Activated T-helper 1 cell treated with Interleukin-2 at 50 U/mL for 16 hours (primary cell): ENCODE measurements around the gene KCNAB2.
A peak's percentile ranks its signal among the peaks of the same experiment; 100 is the strongest.

ENCODE experiments used
- DNase-seq: peaks from one replicate; pipeline ENCODE4 v3.0.0-alpha.2; 2020; ENCODE audit warnings: low read depth

KCNAB2 gene

DNA sequence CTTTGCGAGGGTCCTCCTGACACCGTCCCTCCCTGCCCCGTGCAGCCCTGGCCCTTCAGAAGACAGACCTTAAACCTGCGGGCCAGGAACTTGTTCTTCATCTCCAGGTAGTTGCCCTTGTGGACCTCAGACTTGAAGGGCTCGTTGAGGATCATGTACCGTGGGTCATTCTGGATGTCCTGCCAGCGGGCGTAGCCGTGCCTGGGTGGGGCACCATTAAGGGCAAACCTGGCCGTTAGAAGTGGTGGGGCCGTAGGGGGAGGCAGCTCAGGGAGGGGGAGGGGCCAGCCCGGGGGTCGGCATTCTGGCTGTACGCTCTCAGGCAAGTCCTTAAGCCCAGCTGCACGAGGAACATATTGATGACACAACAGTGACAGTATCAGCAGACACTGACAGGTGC, 64.6 kb downstream of the KCNAB2 start:
- no peak for DNase-seq

DNA sequence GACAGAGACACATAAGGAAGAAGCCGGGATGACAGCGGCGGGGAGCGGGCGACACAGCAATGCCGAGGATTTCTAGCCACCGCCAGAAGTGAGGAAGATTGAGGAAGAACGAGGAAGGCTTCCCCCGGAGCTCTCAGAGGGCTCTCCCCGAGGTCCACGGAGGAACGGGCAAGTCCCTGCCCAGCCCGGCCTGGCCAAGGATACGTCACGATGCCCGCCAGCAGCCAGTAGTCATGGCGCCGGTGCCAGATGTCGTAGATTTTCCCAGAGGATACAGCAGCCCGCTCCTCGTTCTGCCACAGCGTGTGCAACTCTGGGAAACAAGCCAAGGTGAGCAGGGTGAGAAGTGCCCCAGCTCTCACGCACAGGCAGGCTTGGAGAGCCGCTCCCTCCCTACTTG, 65.9 kb downstream of the KCNAB2 start:
- DNase-seq = no peak

DNA sequence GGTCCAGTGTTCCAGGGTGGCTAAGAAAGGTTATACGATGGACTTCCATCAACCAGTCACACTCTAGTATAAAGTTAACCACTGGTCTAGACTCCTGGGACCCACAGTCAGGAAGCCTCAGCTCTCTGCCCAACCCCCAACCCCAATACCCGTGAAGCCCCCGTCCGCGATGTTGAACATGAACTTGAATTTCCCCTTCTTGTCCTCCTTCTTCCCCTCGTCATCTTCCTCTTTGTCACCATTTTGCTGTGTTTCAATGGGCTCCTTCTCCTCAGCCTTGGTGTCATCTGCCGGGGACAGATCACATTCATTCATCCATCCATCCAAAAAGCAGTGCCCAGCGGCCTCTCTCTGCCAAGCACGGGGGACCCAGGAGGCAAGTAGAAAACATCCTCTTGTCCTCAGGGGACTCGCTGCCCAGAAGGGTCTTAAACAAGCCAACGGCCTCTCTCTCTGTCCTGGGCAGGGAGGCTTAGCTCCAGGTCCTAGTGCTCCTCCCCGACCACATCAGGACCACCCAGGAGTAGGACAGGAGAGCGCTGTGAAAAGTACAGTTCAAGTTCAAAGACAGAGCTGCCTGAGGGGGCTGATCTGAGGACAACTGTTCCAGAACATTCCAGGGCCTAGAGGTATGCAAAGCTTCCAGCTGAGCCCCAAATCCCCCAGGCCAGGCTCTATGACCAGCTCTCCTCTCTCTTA, 66.5 kb downstream of the KCNAB2 start:
- DNase-seq = no peak

DNA sequence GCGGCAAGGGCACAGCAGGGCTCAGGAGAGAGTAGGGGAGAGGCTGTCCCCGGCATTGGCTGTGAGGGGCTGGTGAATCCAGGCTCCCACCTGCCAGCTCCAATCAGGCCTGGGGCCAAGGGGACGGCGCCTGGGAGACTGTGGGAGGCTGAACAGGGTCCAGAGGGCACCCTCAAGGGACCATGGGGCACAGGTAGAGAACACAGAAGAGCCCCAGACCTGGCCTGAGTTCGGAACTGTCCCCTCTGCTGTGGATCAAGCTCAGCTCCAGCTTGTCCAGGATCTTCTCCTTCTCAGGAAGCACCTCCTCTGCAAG, 67.0 kb downstream of the KCNAB2 start:
- DNase-seq = no peak

DNA sequence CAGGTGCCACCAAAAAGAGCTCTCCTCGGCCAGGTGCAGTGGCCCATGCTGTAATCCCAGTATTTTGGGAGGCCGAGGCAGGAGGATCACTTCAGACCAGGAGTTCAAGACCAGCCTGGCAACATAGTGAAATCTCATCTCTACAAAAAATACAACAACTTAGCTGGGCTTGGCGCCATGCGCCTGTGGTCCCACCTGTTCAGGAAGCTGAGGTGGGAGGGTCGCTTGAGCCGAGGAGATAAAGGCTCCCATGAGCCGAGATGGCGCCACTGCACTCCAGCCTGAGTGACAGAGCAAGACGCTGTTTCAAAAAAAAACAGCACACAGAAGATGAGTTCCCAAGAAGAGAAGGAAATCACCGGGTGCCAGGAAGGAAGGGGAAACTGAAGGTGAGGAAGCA, 67.4 kb downstream of the KCNAB2 start:
- no peak for DNase-seq

DNA sequence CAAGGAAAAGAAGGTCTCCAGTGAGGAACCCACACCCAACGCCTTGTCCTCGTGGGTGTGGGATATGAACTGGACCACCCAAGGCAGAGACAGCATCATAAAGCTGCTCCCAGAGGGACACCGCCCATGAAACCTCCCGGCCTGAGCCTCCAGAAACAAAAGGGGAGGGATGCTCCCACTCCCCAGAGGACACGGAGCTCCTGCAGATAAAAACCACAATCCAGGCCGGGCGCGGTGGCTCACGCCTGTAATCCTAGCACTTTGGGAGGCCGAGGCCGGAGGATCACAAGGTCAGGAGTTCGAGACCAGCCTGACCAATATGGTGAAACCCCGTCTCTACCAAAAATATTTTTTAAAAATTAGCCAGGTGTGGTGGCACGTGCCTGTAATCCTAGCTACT, 68.1 kb downstream of the KCNAB2 start:
- DNase-seq = no peak

DNA sequence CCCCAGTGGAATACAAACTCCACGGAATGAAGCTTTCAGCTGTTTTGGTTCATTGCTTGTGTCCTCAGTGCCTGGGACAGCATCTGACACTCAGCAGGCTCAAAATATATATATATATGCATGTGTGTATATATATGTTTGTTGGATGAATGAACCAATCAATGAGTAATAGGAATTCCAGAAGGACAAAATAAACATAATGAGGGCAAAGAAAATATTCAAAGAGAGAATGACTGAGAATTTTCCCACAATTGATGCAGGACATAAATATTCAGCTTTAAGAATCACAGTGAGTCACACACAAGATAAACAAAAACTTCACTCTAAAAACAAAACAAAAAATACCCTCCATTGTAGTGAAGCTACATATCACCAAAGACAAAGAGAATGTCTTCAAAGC, 70.4 kb downstream of the KCNAB2 start:
- no peak for DNase-seq

DNA sequence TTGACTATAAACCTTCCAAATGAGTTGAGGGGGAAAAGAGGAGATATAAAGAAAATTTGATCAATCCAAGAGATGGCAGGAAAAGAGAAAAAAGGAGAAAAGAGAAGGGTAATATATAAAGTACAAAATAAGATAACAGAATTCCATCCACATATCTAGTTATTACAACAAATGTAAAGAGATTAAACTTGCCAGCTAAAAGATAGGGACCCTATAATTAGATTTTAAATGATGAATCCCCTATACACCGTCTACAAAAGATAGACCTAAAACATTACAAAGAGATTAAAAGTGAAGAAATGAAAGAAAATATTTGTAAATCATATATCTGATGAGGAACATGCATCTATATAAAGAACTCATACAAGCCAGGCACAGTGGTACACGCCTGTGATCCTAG, 71.4 kb downstream of the KCNAB2 start:
- no peak for DNase-seq

DNA sequence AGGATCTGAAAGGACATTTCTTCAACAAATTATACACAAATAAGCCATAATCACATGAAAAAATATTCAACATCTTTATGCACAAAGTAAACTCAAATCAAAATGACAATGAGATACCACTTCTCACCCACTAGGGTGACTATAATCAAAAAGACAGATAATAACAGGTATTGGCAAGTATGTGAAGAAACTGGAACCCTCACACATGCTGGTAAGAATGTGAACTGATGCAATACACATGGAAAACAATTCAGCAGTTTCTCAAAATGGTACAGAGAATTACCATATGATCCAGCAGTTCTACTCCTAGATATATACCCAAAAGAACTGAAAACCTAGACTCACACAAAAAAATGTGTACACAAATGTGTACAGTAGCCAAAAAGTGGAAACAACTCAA, 71.9 kb downstream of the KCNAB2 start:
- DNase-seq = no peak

DNA sequence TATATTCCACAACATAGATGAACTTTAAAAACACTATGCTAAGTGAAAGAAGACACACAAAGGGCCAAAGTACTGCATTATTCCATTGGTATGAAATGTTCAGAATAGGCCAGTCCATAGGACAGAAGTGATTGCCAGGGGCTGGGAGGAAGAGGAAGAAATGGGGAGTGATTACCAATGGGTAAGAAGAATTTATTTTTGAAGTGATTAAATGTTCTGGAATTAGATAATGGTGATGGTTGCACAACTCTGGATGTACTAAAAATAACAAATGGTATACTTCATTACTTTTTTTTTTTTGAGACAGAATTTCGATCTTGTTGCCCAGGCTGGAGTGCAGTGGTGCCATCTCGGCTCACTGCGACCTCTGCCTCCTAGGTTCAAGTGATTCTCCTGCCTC, 72.7 kb downstream of the KCNAB2 start:
- DNase-seq = no peak

DNA sequence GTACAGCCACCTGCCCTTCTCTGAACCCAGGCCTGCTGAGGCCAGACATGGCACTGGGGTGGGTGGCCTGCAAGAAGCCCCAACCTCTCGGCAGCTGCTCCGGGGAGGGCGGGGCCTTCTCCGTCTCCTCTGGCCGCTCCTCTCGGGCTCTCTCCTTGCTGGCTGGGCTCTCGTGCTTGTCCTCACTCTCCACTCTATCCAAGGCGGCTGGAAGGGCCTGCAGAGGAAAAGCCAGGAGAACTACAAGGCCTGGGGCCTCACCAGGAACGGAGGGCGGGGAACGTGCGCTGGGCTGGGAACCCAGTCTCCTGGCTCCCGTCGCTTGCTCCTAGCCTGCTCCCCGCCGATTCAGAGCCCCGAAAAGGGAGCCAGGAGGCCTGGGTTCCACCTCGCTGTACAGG, 75.3 kb downstream of the KCNAB2 start:
- no peak for DNase-seq

DNA sequence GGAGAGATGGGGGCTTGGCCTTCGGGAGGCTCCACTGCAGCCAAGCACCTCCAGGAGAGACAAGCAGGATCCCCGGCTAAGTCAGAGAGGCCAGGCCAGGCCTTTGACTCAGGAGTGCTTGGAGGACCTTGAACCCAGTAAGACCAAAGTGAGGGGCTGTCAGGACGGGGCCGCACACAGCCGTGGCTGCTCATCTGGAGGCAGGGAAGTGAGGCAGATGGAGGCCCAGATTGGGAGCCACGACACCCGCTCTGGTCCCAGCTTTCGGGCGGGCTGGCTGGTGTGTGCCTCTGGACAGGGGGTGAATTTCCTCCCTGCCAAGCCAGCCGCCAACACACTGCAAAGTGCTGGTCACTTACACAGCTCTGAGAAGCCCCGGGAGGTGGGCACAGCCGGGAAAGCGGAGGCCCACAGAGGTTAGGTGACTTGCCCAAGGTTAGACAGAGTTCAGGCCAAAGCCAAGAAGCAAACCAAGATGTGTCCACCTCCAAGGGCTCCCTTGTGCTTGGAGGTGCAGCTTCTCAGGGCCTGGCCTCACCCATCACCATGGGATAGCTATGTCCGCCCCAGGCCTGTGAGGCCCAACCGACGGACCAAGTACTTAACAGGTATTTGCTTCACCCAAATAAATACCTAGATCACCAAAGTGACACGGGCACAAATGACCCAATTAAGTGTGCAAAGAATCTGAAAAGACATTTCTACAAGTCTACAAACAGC, 76.1 kb downstream of the KCNAB2 start:
- no peak for DNase-seq

DNA sequence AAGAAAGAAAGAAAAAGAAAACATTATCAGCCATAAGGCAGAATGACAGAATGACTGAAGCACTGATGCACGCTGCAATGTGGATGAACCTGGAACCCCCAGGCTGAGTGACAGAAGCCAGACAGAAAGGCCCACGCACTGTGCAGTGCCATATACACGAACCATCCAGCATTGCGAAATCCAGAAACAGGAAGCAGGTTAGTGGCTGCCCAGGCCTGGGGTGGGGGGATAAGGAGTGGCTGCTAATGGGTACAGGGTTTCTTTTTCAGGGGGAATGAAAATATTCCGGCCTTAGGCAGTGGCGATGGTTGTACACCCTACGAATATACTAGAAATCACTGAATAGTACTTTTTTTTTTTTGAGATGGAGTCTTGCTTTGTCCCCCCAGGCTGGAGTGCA, 77.4 kb downstream of the KCNAB2 start:
- no peak for DNase-seq

DNA sequence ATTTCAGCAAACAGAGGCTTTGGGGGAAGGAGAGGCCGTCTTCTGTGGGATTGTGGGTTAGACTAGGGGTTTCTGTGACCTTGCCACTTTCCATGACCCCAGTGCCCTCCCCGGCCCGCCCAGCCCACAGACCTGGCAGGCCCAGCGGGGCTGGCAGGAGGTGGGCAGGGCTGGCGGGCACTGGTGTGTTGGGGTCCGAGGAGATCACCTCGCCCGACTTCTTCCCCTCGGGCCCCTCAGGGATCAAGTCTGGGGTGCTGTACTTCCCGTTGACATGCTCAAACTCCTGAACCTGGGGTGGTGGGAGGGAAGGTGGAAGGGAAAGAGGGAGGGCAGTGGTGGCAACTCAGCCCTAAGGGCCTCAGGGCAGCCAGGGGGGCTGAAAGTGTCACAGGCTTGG, 78.1 kb downstream of the KCNAB2 start:
- DNase-seq = no peak

DNA sequence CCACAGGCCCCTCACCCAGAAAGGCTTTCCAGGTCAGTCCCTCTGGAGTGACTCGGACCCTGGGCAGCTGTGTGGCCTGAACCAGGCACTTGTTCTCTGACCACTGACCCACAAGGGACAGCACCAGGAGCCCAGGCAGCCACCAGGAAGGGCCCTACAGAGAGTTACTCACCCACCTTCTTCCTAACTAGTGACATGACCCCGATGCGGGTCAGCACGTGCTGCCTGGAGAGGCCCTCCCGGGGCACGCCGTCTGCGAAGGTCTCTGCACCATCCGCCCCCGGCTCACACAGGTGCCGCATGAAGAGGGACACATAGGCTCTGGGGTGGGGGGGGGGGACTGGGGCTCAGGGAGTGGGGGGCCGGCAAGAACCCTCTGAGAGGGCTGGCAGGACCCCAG, 78.7 kb downstream of the KCNAB2 start:
- DNase-seq = no peak

DNA sequence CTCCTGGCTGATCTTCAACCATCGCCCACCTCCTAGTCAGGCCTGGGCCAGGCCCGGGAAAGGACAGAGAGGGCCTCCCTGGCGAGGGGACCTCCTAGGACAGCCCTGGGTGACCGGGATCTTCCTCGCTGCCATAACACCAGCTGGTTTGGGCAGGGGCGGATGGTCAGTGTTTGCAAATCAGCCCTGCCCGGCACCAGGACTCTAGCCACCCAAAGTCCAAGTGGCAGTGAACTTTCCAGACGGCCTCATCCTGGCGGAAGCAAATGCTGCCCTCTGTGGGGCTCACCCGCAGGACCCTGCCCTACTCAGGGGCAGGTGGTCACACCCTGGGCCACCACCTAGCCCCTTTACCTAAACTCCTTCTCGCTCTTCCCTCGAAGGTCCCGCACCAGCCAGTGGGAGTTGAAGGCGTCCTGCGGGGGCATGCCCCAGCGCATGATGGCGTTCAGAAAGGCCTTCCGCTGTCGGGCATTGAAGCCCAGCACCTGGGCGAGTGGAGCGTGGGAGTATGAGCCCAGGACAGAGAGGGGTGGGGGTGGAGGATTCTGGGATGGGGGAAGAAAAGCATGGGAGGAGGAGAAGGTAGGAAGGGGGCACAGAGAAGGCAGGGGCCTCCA, 79.2 kb downstream of the KCNAB2 start:
- DNase-seq = no peak

DNA sequence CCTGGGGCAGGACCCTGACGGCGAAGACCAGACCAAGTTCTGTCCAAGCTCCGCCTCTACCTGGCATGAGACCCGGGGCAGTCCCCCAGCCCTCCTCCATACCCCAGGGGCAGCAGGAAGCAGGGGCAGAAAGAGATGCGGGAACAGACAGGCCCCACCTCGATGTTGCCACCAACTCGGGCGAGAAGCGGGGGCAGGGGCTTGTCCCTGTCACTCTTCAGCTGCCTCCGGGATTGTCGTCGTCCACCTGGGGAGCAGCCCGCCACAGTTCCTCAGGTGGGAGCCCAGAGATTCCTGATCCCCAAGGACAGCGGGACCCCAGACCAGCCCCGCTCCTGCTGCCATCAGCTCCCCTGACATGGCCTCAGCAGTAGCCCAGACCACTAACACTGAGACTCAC, 79.7 kb downstream of the KCNAB2 start:
- no peak for DNase-seq

DNA sequence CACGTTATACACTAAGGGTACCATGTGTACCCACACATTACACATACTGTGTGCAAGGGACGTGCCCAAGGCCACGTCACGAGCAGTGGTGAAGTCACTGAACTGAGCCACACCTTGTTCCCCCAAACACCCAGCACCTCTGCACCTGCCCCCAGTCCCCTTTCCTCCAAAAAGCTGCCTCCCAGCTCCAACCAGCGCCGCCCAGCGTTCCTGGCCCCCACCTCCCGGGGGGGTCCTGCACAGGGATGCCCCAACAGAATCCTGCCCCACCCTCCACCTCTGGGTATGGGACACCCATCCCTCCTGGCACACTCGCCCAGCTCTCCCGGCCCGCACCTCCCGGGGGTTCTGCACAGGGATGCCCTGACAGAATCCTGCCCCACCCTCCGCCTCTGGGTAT, 80.3 kb downstream of the KCNAB2 start:
- no peak for DNase-seq

DNA sequence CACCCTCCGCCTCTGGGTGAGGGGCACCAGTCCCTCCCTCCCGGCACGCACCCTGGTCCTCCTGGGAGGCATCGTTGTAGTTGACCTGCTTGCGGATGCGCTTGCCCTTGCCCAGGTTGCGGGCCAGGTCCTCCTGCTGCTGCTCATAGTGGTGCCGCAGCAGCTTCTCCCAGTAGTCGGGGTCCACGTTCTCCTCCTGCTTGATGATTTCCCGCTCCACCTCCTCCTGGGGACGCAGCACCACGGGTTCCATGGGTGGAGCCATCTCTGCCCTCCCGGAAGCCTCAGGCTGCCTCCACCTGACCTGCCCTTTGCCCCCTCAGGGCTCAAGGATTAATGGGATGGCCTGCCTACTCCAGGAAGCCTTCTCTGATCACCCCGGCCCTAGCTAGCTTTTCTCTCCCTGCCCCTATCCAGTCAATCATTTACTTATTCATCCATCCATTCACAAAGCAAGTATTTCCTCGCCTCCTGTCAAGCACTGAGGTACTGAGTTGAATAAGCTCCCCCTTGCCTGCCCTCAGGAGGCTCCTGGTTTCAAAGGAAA, 80.9 kb downstream of the KCNAB2 start:
- DNase-seq = no peak

DNA sequence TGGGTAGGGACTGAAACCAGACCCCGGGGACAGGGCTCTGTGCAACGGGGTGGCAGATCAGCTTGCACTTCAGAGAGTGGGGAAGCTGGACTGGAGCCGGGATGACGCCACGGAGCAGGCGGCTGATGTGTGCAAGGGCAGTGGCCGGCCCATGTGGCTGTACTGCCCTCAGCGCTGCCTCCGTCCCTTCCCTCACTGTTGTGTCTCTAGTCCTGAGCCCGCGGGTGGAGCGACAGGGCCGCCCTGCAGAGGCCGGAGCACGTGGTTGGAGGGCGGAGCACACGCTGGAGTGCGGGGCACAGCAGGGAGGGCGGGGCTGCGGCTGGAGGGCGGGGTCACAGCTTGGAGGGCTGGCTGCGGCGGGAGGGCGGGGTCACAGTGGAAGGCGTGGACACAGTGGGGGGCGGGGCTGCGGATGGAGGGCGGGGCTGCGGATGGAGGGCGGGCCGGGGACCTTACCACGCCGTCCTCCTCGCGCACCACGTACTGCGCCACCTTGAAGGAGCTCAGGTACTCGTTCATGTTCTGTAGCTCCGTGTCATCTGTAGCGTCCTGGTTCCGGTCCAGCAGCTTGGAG, 82.0 kb downstream of the KCNAB2 start:
- peak; percentile 44 for DNase-seq

DNA sequence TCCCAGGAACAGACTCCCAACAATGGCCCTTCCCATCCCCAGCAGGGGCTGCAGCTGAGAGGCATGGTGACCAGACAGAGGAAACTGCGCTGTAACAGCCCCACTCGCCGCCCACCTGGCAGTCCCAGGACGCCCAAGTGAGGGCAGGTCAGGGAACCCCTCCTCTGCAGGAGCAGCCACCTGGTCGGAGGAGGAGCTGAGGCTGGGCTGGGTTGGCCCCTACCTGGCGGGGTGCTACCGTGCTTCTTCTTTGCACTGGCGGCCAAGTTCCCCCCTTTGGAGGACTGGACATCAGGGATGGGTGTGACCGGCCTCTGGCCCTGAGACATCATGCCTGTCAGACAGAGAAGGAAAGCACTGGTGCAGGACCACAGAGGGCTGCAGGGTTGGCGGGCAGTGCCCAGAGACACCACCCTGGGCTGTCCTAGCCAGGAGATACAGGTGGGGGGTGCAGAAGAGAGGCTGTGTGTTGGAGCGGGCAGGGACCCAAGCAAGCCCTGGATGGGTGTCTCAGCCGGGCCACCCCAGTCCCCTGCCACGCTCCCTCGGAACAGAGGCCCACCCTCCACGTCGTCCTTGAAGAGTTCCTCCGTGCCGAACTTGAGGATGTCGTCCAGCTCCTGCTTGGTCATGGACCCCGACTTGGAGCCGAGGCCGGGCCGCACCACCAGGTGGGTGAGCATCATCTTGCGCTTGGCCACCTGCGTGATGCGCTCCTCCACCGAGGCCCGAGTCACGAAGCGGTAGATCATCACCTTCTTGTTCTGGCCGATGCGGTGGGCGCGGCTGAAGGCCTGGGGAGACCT, 82.8 kb downstream of the KCNAB2 start:
- no peak for DNase-seq

DNA sequence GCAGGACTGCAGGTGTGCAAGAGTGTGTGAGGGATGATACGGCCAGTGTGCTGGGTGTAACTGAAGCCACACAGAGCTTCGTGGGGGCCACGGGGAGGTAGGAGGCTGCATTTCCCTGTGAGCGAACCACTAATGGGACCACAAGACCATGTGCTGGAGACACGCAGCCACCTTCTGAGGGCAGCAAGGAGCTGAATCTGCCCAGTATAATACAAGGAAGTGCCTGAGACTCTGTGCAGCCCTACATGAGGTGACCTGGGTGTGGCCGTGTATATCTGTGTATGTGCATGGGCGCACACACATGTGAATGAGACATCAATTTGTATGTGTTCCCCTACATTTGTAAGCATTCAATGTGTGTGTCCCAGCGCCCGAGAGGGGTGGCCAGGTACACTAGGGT, 83.6 kb downstream of the KCNAB2 start:
- no peak for DNase-seq
